ENCODE results near the gene CDKN2B. TPM values are rescaled to one million over a fixed set of nuclear protein-coding genes. Genes with fewer than 3 reads are reported as not detected.

The CDKN2B gene
- total and polyA plus RNA-seq, 2 experiments from 2014 or later: 0.29 to 0.83 TPM

DNA sequence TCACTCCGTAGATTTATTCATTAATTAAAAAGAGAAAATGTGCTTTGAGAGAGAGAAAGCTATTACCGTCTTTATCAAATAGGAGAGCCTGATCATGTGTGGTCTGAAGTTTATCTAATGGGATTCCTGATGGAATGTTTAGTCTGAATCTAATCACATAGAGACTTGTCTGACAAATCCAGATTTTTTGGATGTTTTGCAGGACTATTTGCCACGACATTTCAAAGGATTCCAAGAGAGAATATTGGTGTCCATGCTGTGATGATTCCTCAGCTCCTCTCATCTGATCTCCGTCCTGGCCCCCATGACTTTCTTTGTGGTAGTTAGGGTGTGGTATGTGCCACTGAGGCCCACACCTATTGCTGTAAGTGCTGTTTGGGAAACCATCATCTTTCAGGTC, 20.1 kb upstream of the CDKN2B start (continued):
- no peak for TF ChIP-seq REST (IDR thresholded peaks at IDR 0.05; ENCODE audit: unreplicated experiment)
- TF ChIP-seq EZH2phosphoT487 (IDR thresholded peaks at IDR 0.05; ENCODE audit: unreplicated experiment): no peak
- no peak for TF ChIP-seq POLR2AphosphoS5 (IDR thresholded peaks at IDR 0.05; ENCODE audit: low read depth)
- TF ChIP-seq ZNF114 (CRISPR knock-in tag; IDR thresholded peaks at IDR 0.05): no peak
- TF ChIP-seq, protein P1, sequence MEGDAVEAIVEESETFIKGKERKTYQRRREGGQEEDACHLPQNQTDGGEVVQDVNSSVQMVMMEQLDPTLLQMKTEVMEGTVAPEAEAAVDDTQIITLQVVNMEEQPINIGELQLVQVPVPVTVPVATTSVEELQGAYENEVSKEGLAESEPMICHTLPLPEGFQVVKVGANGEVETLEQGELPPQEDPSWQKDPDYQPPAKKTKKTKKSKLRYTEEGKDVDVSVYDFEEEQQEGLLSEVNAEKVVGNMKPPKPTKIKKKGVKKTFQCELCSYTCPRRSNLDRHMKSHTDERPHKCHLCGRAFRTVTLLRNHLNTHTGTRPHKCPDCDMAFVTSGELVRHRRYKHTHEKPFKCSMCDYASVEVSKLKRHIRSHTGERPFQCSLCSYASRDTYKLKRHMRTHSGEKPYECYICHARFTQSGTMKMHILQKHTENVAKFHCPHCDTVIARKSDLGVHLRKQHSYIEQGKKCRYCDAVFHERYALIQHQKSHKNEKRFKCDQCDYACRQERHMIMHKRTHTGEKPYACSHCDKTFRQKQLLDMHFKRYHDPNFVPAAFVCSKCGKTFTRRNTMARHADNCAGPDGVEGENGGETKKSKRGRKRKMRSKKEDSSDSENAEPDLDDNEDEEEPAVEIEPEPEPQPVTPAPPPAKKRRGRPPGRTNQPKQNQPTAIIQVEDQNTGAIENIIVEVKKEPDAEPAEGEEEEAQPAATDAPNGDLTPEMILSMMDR (conservative IDR thresholded peaks at IDR 0.05; ENCODE audit: low read depth in 2 of 2): no peak
- TF ChIP-seq EZH2 (IDR thresholded peaks at IDR 0.05; ENCODE audit: low read depth, unreplicated experiment): no peak
- no peak for TF ChIP-seq ZNF331 (CRISPR knock-in tag; IDR thresholded peaks at IDR 0.05; ENCODE audit: low read depth)
- TF ChIP-seq STAT1 (IDR thresholded peaks at IDR 0.05; ENCODE audit: unreplicated experiment): no peak

- Histone ChIP-seq H3K4me3 (no peak overlapping the region), H3K27me3 (ENCODE audit: insufficient read depth) (no peaks in the 10 kb centered on the region), H3K36me3 (ENCODE audit: insufficient read depth) (no peaks in the 10 kb centered on the region), H2AFZ (no peak overlapping the region), H4K20me1 (replicated peaks; ENCODE audit: insufficient read depth) (no peaks in the 10 kb centered on the region), H3K79me2 (replicated peaks; ENCODE audit: insufficient read depth) (no peaks in the 10 kb centered on the region), H3K9me2 (ENCODE audit: insufficient read depth) (peaks cover 6% of the 10 kb centered on the region; the same call in 1 of the 2 replicates), H3K4me1 (ENCODE audit: insufficient read depth) (peaks cover 11% of the 10 kb centered on the region), H3K4me2 (no peak overlapping the region), H3K27ac (ENCODE audit: low read depth) (no peak overlapping the region), H3F3A (replicated peaks; ENCODE audit: low read depth) (no peaks in the 10 kb centered on the region)
- ATAC-seq: no peak
- H3K4me3 Mint-ChIP-seq: no peak overlapping the region
- H3K27ac Mint-ChIP-seq: no peak overlapping the region
- DNase-seq (ENCODE audit: low spot score): no peak
- peaks cover 11% of the 10 kb centered on the region for H3K4me1 Mint-ChIP-seq
- H3K9me3 Mint-ChIP-seq: no peaks in the 10 kb centered on the region
- no peaks in the 10 kb centered on the region for H3K36me3 Mint-ChIP-seq (ENCODE audit: low read depth)
- no peaks in the 10 kb centered on the region for H3K27me3 Mint-ChIP-seq (ENCODE audit: insufficient read depth, low read depth, poor library complexity)
- TF ChIP-seq JUNB (IDR thresholded peaks at IDR 0.05; ENCODE audit: unreplicated experiment) (no peak), EZH2 (IDR thresholded peaks at IDR 0.05; ENCODE audit: low read depth, unreplicated experiment) (no peak), NANOG (IDR thresholded peaks at IDR 0.05; ENCODE audit: borderline replicate concordance) (no peak), STAT1 (IDR thresholded peaks at IDR 0.05; ENCODE audit: unreplicated experiment) (no peak), ZNF331 (CRISPR knock-in tag; IDR thresholded peaks at IDR 0.05; ENCODE audit: low read depth) (no peak), ZNF114 (CRISPR knock-in tag; IDR thresholded peaks at IDR 0.05) (no peak), EZH2phosphoT487 (IDR thresholded peaks at IDR 0.05; ENCODE audit: unreplicated experiment) (no peak), CREB1 (CRISPR knock-in tag; IDR thresholded peaks at IDR 0.05; ENCODE audit: low read depth) (no peak)
- TF ChIP-seq, protein P2, sequence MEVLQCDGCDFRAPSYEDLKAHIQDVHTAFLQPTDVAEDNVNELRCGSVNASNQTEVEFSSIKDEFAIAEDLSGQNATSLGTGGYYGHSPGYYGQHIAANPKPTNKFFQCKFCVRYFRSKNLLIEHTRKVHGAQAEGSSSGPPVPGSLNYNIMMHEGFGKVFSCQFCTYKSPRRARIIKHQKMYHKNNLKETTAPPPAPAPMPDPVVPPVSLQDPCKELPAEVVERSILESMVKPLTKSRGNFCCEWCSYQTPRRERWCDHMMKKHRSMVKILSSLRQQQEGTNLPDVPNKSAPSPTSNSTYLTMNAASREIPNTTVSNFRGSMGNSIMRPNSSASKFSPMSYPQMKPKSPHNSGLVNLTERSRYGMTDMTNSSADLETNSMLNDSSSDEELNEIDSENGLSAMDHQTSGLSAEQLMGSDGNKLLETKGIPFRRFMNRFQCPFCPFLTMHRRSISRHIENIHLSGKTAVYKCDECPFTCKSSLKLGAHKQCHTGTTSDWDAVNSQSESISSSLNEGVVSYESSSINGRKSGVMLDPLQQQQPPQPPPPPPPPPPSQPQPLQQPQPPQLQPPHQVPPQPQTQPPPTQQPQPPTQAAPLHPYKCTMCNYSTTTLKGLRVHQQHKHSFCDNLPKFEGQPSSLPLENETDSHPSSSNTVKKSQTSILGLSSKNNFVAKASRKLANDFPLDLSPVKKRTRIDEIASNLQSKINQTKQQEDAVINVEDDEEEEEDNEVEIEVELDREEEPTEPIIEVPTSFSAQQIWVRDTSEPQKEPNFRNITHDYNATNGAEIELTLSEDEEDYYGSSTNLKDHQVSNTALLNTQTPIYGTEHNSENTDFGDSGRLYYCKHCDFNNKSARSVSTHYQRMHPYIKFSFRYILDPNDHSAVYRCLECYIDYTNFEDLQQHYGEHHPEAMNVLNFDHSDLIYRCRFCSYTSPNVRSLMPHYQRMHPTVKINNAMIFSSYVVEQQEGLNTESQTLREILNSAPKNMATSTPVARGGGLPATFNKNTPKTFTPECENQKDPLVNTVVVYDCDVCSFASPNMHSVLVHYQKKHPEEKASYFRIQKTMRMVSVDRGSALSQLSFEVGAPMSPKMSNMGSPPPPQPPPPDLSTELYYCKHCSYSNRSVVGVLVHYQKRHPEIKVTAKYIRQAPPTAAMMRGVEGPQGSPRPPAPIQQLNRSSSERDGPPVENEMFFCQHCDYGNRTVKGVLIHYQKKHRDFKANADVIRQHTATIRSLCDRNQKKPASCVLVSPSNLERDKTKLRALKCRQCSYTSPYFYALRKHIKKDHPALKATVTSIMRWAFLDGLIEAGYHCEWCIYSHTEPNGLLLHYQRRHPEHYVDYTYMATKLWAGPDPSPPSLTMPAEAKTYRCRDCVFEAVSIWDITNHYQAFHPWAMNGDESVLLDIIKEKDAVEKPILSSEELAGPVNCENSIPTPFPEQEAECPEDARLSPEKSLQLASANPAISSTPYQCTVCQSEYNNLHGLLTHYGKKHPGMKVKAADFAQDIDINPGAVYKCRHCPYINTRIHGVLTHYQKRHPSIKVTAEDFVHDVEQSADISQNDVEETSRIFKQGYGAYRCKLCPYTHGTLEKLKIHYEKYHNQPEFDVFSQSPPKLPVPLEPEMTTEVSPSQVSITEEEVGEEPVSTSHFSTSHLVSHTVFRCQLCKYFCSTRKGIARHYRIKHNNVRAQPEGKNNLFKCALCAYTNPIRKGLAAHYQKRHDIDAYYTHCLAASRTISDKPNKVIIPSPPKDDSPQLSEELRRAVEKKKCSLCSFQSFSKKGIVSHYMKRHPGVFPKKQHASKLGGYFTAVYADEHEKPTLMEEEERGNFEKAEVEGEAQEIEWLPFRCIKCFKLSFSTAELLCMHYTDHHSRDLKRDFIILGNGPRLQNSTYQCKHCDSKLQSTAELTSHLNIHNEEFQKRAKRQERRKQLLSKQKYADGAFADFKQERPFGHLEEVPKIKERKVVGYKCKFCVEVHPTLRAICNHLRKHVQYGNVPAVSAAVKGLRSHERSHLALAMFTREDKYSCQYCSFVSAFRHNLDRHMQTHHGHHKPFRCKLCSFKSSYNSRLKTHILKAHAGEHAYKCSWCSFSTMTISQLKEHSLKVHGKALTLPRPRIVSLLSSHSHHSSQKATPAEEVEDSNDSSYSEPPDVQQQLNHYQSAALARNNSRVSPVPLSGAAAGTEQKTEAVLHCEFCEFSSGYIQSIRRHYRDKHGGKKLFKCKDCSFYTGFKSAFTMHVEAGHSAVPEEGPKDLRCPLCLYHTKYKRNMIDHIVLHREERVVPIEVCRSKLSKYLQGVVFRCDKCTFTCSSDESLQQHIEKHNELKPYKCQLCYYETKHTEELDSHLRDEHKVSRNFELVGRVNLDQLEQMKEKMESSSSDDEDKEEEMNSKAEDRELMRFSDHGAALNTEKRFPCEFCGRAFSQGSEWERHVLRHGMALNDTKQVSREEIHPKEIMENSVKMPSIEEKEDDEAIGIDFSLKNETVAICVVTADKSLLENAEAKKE (CRISPR knock-in tag; IDR thresholded peaks at IDR 0.05): no peak
These were observed 19.3 kb upstream of the CDKN2B start for GRCh38 chr9:22028394-22028793.
